HG03565 (cell line): ENCODE measurements around the gene PDGFRB.

Experiments used
- ATAC-seq: cut with Tn5 transposase; IDR thresholded peaks from one replicate; pipeline ENCODE4 v1.9.1; 2021; ENCODE audit warnings: mild to moderate bottlenecking, moderate library complexity; ENCODE audit not compliant: unreplicated experiment

Gene PDGFRB

DNA sequence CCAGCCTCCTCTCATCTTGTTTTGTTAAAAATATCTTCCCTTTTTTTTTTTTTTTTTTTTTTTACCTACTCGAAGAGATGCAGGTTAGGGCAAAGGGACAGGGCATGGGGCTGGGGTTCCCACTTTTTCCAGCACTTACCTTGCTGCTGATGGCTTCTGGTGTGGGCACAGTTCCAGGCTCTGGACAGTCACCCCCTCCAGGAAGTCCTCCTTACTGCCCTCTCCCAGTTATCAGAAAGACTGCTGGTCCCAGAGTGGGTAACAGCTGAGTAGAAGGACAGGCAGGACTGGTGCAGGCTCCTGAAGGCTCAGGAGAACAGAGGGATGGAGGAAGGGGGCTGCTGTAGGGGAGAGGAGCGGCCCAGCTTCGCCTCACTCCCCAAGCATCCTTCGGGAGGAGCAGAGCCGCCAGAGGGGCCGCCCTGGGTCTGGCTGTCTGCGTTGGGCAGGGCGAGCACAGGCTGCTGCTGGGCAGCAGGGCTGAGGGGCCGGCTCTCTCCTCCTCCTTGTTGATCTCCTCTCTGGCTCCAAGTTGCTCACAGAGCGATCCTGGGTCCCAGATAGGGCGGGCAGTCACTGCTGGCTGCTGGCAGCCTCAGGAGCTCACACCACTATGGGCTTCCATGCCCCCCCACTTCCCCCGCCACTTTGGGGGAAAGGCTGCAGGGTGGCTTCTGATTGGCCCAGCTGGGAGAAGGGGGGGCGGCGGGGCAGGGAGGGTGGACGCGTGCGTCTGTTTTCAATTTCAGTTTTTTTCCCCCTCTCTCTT, at the start of gene PDGFRB:
PDGFRB (minus strand) TSS at position 588 of the 769 bp plus-strand sequence. CDS start 18,798 bp downstream, outside the sequence.
- ATAC-seq = no peak

DNA sequence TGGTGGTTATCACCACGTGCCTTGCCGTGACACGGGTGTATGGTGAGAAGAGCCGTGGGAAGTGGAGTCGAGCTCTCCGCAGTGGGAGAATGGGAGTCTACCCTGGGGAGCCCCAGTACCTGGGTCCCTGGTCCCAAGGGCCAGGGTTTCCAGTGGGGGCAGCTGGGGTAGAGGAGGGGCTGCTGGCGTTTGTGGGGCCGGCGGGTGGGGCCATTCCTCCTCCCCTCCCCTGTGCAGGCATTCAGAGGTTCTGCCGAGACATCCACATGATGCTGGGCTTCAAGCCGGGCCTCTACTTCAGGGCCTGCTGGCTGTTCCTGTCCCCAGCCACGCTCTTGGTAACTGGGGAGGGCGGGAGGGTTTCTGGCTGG, 48.9 kb upstream of the PDGFRB start:
- no peak for ATAC-seq

- no peak for ATAC-seq
These were observed 48.4 kb upstream of the PDGFRB start for GRCh38 chr5:150203832-150204589.

- ATAC-seq = no peak
These were observed 46.9 kb upstream of the PDGFRB start for GRCh38 chr5:150202501-150202900.

DNA sequence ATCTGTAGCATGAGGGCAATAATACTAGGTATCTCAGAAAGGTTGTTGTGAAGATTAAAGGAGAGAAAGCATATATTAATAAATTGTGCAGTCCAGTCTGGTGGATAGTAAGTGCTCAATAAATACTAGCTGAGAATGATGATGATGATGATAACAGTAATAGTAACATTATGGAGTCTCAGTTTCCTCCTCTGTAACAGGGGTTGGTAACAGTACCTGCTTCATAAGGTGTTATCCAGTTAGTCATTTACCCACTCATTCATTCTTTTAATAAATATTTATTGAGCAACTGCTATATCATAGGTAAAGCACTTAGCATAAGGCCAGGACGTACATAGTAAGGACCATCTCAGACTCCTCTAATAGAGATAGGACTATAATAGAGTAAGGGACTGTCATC, 41.8 kb upstream of the PDGFRB start:
- ATAC-seq = no peak

GRCh38 chr5:150196986-150197385, 41.3 kb upstream of the PDGFRB start:
- no peak for ATAC-seq

DNA sequence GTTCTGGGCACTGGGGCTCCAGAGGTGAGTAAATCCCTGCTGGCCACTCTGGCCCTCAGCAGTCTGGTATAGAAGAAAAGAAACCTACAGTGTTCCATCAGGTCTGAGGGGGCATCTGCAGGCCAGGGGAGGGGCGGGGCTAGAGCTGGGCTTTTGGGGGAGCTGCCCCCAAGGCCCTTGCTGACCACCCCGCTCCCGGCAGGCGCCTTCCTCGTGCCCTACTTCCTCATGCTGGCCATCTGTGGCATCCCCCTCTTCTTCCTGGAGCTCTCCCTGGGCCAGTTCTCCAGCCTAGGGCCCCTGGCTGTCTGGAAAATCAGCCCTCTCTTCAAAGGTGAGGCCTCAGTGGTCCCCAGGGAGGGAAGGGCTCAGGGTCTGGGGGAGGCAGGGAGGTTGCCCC, 40.9 kb upstream of the PDGFRB start:
- no peak for ATAC-seq

DNA sequence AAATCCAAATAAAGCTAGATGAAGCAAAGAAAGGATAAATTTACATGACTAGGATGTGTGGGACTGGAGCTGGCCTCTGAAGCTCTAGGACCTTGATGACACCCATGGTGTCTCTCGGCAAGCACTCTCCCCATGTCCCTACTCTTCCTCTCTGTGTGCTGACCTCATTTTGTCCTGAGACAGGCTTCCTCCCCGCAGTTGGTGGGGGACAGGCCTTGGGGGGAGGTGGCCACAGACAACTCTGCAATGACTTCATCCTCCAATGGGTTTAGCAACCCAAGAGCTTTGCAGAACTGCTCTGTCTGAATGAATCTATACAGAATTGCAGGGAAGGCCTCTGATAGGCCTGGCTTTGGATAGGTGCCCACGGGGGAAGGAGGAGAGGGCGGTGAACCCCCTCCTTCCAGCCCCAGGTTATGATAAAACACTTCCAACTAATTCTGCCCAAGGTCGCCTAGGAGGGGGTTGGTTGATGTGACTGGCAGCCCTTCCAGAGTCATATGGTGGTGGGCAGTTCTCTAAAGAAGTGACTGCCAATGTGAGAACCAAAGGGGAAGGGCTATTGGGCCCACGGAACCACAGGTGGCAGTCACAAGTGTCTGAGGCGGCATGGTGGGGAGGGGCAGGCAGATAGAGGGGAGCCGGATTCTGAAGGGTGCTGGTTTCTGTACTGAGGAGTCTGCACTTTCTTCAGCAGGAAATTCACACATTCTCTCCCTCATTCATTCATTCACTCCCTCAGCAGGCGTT, 40.3 kb upstream of the PDGFRB start:
- ATAC-seq = no peak

DNA sequence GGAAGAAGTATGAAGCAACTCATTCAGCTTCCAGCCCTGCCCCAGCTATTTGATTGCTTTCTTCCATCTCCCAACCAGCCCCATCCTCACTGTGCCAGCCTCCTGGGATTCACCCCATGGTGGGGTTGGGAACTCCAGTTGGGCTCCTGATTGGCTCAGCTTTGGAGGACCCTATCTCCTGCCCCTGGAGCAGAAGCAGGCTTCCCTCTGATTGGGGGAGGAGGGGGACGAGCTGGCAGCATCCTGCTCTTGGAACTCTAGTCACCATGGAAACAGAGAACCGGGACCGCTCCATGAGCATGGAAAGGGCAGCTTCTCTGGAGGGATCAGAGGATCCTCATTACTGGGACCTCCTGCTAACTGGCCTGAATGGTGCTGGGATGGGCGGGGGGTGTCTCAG, 36.8 kb upstream of the PDGFRB start:
- ATAC-seq = no peak

DNA sequence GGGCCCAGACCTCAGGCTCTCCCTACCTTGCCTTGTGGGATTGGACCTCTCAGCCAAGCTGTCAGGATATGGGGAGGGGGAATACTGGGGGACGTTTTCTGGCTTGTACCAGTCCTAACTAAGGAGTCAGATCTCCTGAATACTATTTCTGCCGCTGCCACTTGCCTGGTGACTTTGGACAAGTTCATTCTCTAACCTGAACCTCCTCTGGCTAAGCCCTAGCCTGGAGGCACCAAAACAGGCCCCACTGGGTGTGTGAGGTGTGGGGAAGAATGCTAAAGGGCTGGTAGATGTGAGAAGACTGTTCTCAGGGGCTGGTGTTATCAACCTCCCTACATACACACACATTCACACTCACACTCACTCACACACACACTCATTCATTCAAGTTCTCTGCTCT, 35.3 kb upstream of the PDGFRB start:
- ATAC-seq = no peak

GRCh38 chr5:150190503-150190979, 34.9 kb upstream of the PDGFRB start:
- no peak for ATAC-seq

DNA sequence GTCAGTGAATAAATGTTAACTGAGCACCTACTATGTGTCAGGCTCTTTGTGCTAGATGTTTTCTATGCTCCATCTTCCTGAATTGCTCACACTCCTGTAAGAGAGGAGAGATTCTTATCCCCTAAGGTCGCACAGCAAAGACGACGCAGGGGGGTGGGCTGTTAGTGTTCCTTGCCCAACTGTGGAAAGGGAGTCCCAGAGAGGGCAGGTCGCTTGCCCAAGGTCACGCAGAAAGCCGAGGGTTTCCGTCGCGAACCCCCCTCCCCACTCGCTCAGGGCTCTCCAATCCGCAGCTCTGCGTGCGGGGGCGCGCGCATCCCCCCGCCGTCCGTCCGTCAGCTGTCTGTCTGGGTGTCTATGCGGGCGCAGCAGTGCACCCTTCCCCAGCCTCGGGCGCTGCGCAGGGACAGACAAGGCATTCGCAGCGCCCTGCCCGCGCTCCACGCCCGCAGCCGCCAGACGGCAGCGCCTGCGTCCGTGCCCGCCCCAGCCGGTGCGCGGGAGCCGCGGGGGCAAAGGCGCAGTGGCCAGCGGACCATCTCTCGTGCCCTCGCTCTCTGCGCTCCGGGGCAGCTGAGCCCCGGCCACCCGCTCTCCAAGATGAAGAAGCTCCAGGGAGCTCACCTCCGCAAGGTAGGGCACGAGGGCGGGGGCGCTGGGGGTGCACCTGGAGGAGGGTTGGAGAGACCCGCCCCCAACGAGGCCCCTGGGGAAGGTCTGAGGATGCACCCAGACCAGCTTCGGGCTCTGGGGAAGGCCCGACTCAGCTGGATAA, 34.3 kb upstream of the PDGFRB start, which contains the start of gene SLC6A7:
SLC6A7 (plus strand) TSS at position 335 of the 775 bp plus-strand sequence; CDS start at position 601, 266 bp downstream.
- ATAC-seq = no peak

DNA sequence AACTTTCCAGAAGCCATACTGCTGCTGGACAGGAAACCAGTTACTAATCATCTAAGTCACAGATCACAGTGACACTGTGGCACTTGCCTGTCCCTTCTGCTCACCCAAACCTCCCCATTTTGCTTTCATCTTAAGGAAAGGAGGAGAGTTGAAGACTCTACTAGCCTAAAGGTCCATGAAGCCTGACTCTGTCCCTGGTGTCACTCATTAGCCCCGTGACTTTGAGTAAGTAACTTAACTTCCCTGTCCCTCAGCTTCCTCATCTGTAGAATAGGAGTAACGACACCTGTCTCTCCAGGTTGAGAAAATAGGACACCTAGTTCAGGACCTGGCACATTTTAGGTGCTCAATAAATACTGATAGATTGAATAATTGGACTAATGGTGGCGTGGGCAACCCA, 33.7 kb upstream of the PDGFRB start:
- ATAC-seq = no peak

GRCh38 chr5:150188146-150188842, 32.6 kb upstream of the PDGFRB start:
- no peak for ATAC-seq

GRCh38 chr5:150186897-150187296, 31.3 kb upstream of the PDGFRB start:
- ATAC-seq = no peak

- no peak for ATAC-seq
These were observed 30.5 kb upstream of the PDGFRB start for GRCh38 chr5:150186137-150186536.

- ATAC-seq = no peak
These were observed 29.6 kb upstream of the PDGFRB start for GRCh38 chr5:150184990-150185912.

GRCh38 chr5:150184006-150184405, 28.4 kb upstream of the PDGFRB start:
- ATAC-seq = no peak

DNA sequence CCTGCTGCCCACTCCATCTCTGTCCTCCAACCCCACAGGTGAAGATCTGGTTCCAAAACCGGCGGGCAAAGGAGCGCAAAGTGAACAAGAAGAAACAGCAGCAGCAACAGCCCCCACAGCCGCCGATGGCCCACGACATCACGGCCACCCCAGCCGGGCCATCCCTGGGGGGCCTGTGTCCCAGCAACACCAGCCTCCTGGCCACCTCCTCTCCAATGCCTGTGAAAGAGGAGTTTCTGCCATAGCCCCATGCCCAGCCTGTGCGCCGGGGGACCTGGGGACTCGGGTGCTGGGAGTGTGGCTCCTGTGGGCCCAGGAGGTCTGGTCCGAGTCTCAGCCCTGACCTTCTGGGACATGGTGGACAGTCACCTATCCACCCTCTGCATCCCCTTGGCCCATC, 27.8 kb upstream of the PDGFRB start:
- ATAC-seq = no peak
